HG03571 (cell line): ENCODE results near the gene CAST.

Experiments
- ATAC-seq: cut with Tn5 transposase; IDR thresholded peaks from one replicate; pipeline ENCODE4 v1.9.1; 2021; ENCODE audit not compliant: unreplicated experiment

Gene CAST

DNA sequence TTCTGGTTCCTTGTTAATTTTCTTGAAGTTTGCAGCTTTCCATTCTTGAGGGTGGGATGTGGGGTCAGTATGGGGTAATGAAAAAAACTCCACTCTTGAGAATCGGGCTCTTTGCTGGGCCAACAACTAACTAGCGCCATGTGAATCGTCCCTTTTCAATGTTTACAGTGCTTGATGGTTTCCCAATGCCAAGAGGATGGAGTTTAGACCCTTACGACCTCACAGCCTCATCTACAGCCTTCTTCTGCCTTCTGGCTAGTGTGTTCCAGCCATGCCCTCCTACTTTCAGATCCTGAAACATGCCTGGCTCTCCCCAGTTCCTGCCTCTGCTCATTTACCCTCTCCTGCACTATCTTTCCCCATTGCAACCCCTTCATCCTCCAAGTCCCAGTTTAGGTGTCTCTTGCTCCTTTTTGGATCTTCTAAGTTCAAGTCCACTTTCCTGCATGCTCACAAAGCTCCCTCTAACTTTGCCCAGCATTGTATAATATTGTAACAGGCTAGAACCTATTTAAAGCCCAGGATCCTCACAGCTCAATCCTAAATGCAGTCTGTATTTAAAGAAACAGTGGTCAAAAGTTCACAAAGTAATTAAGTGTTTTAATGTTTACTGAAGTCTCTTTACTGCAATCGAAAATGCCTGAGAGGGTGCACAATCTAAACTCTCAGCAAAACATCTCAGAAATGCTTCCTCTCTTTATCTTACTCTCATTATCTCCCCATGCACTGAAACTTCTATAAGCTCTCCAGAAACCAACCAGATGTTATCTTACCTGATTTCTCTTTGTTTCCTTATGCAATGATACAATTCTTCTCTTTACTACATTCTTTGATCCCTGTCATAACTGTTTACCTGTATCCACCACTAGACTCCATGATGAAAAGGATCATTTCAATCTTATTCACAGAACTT lies 20.6 kb upstream of the CAST start:
- ATAC-seq = no peak

DNA sequence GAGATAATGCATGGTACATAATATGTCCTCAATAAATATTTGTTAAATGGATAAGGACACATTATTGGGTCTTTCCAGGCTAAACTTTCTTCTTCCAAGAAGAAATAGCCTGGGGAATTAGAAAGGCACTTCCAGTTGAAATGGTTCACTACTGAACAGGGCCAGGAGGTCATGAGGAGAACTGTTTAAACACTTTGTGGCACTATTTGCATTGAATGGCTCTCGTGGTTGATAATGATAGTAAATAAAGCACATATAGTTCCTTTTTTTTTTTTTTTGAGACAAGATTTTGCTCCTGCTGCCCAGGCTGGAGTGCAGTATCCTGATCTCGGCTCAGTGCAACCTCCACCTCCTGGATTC lies 19.9 kb upstream of the CAST start:
- ATAC-seq = no peak

DNA sequence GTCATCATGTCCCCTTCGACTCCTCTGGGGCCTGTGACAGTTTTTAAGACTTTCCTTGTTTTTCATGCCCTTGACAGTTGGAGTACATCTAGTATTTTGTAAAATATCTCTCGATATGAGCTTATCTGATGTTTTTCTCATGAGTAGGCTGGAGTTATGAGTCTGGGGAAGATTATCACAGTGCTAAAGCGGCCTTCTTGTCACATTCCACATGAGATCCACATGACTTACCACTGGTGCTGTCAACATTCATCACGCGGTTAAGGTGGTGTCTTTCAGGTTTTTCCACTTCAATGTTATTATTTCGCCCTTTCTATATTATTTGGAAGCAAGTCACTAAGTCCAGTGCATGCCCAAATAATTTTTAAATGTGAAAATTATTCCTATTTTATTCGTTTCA lies 17.1 kb upstream of the CAST start:
- ATAC-seq = no peak

DNA sequence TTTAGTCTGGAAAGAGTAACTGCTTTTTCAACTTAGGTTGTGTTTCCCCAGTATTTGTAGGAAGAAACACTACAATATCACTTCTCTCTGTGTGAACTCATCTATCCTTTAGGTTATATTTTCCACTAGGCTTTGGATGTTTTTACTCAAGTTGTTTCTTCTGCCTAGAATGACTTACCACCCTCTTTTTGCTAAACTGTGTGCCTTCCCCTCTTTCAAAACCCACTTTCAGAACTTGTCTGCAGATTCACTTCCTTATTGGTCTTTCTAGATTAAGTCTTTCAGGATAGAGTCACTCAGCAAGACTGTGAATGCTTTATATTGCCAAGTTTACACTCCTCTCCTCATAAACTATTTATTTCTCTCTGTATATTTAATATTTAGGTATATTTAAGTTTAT lies 14.2 kb upstream of the CAST start:
- ATAC-seq = peak; percentile 73

DNA sequence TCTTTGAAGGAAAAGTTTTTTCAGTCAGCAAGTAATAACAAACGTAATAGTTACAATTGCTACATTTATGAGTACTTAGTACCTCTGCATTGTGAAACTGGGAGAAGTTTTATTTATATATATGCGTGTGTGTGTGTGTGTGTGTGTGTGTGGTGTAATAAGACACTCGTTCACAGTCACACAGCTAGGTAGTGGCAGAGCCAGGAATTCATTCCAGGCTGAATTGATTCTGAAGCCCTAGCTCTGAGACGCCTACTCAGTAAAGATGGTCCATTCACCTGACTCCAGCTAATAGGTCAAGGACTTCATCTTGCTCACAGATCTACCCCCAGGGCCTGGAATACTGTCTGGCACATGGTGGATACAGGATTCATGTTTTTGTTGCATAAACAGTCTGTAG lies 13.6 kb upstream of the CAST start:
- no peak for ATAC-seq

DNA sequence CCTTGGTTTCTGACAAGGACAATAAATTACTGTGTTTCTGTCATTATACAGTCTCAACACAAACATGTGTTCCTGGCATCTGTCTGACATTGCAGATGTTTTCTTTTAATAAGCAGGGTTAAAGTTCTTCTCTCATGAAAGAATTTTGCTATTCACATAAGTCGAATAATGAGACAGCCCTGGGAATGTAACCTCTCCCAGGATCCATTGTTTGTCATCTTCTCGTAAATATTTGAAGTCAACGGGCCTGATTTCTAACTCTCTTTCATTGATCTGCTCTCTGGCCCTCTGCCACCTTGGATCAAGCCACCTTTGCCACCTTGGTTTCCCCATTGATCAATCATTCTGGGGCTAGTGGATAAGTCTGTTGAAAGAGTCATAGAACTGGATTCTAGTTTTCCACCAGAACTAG lies 12.9 kb upstream of the CAST start:
- no peak for ATAC-seq

DNA sequence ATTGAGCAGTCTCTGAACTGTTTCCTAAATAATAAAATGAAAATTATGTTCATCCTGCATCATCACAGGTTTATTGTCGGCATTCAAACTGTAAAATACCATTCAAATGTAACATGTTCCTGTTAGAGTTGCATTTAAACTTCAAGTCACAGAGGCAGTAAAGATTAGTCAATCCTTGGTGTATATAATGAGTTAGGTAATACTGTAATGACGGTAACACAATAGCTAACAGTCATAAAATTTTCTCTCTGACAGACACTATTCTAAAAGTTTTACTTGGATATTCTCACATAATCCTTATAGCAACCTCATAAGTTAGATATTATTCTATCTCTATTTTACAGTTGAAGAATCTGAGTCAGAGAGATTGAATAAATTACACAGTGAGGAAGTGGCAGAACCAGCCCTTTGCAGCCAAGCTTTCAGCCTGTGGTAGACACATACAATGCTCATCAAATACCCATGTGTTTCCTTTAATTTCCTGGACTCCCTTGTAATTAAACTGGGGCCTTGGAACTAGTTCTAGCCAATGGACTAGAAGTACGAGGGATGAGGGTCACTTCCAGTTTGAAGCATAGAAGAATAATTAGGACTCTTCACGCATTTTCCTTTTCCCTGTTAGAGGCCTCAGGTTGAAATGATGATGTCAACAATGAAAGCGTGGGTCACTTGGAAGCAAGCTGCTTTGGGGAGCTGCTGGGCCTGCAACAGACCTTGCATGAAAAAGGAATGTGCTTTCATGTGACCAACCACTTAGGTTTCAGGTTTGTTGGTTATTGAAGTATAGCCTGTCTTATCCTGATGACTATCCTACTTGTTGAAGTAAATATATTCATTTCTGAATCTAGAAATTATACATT lies 12.3 kb upstream of the CAST start:
- no peak for ATAC-seq

DNA sequence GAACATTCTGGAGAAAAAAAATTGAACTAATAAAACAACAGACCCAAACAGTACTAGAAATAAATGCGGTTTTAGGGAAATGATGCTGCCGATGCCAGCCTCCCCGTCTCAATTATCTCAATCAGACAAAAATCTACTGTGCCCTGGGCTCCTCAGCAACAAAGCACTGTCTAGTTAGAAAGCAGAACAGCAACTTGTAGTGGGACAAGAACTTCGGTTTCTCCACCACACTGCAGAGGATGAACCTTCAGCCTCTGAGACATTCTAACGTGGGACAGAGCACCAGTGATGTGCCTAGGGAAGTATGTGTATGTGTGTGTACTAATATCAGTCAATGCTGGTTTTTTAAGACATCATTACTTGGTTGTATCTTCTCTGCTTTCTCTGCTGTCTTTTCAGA lies 11.1 kb upstream of the CAST start:
- no peak for ATAC-seq

DNA sequence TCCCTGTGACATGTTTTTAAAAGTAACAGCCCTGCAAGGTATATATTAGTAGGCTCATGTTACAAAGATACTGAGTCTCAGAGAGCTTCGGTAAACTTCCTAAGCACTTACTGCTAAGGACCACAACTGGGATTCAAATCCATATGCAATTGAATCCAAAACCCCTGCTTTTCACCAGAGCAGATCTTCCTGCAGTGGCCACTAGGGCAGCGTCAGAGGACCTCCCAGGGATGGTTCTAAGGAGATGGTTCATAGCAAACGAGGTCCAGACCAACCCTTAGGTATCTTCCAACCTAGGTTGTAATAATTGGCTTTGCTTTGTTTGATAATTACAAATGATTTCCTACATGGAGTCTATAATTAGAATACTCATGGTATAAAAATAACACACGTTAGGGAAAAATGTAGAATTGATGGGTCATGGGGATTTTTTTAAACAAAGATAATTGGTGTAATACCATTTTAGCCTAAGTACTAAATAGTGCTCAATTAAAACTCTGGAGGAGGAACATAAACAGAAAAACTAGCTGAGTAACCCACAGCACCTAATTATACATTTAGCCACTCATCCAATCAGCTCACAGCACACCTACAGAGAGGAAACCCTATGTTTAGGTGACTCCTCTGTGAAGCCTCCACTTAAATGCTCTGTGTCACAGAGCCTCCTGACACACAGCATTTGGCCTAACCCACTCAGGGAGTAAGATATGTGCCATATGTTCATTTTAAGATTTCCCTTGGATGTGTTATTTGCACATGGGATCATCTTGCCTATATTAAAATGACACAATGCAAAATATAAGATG lies 10.0 kb upstream of the CAST start:
- no peak for ATAC-seq

DNA sequence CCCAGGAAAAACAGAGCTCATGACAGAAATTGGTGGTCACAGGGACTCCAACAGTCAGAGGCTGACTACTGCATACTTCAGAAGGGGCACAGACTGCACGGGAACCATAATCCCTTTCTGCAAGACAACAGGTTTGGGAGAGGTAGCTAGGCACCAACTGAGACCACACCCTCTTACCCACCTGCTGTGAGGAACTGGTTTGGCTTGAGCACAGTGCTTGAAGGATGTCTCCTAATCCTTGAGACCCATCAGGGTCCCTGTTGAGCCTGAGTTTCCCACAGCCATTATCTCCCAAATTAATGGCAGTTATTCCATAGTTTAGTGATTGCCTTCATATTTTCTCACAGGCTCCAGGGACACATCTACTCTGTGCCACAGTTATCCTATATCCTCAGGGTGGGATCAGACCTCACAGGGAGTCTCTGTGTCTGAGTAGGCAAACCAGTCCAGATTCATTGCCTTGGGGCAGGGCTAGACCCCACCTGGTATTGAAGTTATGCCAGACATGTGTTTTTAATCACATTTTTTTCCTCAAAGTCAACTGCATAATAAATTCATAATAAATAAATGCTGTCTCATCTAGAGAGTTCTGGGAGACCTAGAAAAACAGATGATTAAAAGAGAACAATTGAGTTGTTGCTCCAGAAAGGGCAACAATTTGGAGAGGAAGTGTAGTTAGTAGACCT lies 9.3 kb upstream of the CAST start:
- ATAC-seq = no peak

DNA sequence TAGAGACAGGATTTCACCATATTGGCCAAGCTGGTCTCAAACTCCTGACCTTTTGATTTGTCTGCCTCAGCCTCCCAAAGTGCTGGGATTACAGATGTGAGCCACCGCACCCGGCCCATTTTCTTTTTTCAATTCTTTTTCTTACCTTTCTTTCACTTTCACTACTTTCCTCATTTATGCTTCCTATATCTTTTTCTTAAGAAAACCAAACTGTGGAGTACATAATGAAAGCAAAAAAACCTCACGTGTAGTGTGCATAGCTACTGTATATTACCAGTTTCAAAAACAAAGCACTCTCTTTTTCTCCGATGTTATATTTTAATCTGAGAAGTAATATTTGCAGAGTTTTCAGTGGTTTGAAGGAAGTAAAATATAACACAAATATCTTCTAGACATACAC lies 8.0 kb upstream of the CAST start:
- no peak for ATAC-seq

DNA sequence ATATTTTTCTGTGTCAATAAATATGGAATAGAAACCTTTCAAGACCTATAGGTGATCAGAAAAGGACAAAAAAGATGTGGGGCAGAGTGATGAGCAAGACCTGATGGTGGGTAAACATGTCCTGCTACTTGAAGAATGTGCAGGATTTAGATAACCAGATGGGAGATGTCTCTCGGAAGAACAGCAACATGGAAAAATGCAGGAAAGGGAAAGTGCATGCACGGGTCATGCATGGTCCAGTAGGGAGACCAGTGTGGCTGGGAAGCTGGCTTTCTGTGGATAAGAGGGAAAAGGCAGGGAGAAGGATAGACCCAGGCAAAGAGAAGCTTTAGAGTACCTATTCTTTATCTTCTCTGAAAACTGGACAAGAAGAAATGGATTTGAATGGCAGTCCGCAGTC lies 7.1 kb upstream of the CAST start:
- no peak for ATAC-seq

DNA sequence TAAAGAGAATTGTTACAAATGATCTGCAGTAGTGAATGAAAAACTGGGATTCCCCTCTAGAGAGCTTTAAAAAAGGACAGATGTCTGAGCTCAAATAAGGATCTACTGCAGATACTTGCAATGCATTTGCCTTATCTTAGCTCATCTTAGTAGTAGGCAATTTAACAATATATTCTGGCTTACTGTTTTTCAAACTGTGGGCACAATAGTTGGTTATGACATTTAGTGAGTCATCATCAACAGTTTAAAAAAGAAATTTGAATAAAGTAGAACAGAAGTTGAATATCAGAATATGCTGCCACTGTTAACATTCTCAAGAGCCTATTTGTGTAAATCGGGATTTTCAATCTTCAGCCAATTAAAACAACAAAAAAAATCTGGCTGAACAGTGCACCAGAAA lies 6.7 kb upstream of the CAST start:
- ATAC-seq = no peak

DNA sequence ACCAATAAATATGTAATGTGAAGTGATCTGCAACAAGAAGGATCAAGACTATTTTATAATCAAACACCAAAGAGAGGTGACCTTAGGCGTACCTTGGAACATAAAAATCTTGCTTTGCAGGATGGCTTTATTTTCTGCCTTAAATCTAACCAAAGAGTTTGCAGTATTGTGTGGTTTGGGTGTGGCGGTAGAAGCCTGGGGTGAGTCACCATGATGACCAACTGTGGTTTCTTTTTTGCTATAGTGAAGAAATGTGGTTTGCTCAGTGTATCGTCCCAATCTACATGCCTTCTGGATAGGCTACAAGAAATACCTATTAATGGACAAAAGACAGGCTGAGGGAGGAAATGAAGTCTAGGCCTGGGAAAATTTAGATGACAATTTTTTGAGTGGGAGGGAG lies 5.1 kb upstream of the CAST start:
- peak; percentile 51 for ATAC-seq

DNA sequence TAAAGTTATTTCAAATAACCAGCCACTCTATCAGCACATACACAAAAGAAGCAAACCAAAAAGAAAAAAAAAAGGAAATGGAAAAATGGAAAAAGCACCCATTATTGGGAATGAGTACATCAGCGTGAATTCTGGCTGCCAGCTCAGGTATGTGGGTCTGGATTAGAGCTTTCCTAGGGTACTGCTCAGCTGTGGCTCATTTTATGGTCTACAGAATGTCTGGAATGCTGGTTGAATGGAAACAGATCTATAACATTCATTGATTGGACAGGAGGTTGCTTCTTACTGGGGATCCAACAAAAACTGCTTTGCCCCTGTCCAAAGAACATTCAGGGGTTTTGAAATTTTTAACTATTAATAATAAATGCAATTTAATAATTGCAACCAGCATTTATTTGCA lies 3.9 kb upstream of the CAST start:
- no peak for ATAC-seq

DNA sequence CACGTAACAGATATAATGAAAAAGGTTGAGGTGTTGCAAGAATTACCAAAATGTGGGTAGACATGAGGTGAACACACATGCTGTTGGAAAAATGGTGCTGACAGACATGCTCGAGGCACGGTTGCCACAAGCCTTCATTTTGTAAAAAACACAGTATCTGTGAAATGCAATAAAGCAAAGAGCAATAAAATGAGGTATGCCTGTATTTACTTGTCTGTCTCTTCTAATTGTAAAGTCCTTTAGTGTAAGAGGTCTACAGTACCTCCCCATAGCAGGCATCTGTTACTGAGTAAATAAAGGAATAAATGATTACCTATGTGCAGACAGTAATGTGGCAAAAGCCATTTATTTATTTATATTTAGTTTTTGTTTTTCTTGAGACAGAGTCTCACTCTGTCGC lies 3.0 kb upstream of the CAST start:
- no peak for ATAC-seq

DNA sequence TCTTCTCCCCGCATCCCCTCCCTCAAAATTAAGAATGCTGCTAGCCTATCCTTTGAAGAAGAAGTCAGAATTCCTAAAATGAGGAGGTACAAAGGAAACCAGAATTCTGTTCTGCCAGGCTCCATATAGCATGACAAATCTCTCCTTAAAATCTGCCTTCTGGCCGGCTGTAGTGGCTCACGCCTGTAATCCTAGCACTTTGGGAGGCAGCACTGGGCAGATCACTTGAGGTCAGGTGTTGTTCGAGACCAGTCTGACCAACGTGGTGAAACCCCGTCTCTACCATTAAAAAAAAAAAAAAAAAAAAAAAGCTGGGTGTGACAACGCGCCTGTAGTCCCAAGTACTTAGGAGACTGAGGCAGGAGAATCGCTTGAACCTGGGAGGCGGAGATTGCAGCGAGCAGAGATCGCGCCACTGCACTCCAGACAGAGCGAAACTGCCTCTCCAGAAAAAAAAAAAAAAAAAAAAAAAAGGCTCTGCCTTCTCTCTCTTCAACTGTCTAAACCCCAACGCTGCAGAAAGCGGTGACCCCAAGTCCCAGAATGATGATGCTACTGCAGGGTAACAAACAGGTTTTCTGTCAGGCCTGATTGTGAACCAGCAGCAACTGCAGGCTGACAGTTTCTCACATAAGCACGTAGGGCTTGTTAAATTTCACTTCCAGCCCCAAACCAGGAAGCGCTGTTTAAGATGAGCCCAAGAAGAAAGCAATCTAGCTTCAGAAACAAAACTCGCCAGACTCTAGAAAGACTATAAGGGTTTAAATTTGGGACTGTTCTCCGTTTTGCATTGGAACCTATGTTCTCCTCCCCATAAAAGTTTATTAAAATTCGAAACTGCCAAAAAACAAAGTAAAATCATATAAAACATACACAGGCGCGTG lies 963 bp upstream of the CAST start:
- ATAC-seq = peak; percentile 27

DNA sequence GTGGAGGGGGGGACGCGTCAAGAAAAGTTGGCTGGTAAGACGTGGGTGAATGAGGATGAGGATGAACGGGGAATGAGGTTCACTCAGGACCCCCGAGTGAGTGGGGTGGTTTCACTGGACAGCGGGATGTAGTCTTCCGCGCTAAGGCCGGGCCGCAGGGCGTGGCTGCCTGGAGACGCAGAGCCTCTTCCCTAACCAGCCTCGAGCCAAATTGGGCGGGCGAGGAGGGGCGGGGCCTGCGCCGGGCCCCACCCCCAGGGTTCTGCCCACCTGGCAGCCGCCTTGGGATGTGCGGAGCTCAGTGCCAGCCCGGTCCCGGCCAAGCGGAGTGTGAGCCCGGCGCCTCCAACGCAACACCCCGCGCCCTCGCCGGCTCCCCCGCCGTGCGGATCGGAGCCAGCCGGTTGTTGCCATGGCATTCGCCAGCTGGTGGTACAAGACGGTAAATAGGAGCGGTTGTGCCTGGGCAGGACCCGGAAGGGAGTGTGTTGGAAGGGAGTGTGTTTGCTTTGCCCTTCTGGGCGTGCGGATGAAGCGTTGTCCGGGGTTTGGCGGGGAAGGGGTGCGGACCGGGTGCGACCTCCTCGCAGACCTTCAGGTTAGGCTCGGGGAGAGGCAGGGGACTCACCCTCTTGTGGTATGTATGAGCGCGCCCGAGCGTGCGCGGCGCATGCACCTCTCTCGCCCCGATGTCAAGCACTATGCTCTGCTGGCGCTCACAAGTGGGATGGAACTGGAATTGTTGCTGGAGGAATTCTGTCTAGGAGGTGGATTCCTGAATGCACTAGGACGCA lies 746 bp downstream of the CAST start:
- ATAC-seq = peak; percentile 81

DNA sequence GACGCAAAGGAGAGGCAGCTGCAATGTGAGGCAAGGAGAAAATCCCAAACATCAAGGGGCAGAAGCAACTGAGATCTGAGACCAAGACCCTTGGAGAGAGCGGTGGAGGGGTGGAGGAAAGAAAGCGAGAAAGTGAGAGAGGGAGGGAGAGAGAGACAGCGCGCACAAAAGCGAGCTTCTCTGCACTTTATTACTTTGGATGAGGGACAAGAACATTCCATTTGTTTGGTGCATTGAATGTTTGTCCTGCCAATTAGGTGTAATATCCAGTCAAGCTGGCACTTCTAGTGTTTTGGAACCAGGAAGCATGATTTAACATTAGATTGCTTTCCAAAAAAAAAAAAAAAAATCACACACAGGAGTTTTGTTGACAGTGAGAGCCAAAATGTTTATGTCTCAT lies 1.4 kb downstream of the CAST start:
- ATAC-seq = no peak
